Measurements from ENCODE around the gene ITPRIPL2.

ITPRIPL2 gene

DNA sequence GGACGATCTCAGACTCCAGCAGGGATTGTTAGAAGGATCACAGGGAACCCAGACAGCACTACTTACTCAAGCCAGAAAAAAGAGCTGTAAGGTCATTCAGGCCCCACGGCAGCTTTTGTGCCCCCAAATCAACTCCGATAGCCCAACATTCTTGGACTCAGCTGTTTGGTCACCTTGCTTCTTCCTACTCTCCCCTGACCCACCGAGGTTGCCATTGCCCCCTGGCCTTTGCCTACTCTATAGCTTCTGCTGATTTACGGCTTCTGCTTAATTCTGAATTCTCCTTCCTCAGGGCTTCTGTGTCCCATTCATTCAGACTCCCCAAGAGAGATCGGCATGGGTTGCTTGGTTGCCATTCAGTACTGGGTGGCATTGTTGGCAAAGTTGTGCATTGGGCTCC is 8.6 kb upstream of the ITPRIPL2 start:
- H3K4me3 ChIP-seq (ENCODE audit: low read depth, low read length), result no peak overlapping the region
- no peak for DNase-seq (ENCODE audit: low read depth, low spot score)
- TF ChIP-seq, protein P1, sequence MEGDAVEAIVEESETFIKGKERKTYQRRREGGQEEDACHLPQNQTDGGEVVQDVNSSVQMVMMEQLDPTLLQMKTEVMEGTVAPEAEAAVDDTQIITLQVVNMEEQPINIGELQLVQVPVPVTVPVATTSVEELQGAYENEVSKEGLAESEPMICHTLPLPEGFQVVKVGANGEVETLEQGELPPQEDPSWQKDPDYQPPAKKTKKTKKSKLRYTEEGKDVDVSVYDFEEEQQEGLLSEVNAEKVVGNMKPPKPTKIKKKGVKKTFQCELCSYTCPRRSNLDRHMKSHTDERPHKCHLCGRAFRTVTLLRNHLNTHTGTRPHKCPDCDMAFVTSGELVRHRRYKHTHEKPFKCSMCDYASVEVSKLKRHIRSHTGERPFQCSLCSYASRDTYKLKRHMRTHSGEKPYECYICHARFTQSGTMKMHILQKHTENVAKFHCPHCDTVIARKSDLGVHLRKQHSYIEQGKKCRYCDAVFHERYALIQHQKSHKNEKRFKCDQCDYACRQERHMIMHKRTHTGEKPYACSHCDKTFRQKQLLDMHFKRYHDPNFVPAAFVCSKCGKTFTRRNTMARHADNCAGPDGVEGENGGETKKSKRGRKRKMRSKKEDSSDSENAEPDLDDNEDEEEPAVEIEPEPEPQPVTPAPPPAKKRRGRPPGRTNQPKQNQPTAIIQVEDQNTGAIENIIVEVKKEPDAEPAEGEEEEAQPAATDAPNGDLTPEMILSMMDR (IDR thresholded peaks at IDR 0.05; ENCODE audit: low read depth, low read length), result no peak
- in situ Hi-C loops (cut with HindIII; ENCODE audit: low sequenced_read_pairs), result no loop called here

DNA sequence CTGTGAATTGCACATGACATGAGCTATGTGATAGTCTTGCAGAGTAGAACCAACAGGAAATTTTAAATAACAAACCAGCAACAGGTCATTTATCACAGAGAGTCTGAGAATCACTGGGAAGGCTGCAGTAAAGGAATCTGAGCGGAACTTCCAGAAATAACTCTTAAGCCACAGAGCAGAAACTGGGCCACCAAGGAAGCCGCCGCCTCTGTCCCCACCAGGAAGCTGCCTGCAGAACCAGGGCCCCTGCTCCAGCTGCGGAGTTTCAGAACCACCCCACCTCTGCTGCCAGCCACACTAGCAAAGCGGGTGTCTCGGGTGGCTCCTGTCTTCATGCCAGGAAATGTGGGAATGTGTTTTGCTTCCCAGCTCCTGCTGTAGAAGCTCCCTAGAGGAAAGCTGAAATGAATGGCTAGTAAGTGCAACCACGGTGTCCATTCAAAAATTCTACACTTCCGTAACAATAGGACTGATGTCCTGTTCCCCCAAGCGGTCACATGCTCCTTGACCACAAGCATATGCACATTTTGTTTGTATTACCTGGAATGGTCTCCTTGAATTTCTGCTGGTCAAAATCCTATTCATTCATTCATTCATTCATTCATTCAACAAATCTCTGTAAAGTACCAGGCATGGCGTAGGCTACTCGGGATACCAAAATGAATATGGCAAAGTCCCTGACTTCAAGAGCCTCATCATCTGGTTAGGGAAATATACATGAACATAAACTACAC is 7.7 kb upstream of the ITPRIPL2 start:
- in situ Hi-C loops (cut with HindIII; ENCODE audit: low sequenced_read_pairs), result no loop called here
- H3K4me3 ChIP-seq (ENCODE audit: low read depth, low read length), result no peak overlapping the region
- TF ChIP-seq, protein P1 (IDR thresholded peaks at IDR 0.05; ENCODE audit: low read depth, low read length), result no peak
- DNase-seq (ENCODE audit: low read depth, low spot score), result no peak

DNA sequence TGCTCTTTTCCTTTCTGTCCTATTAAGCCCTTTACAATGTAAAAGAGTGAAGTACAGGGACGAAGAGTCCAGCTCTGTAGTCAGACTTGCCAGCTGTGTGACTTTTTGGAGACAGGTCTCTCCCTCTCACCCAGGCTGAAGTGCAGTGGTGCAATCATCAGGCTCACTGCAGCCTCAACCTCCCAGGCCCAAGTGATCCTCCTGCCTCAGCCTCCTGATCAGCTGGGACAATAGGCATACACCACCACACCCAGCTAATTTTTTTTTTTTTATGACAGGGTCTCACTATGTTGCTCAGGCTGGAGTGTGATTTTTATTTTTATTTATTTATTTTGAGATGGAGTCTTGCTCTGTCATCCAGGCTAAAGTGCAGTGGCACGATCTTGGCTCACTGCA is 7.1 kb upstream of the ITPRIPL2 start:
- no peak overlapping the region for H3K4me3 ChIP-seq (ENCODE audit: low read depth, low read length)
- TF ChIP-seq, protein P1 (IDR thresholded peaks at IDR 0.05; ENCODE audit: low read depth, low read length), result no peak
- DNase-seq (ENCODE audit: low read depth, low spot score), result no peak
- in situ Hi-C loops (cut with HindIII; ENCODE audit: low sequenced_read_pairs), result no loop called here

DNA sequence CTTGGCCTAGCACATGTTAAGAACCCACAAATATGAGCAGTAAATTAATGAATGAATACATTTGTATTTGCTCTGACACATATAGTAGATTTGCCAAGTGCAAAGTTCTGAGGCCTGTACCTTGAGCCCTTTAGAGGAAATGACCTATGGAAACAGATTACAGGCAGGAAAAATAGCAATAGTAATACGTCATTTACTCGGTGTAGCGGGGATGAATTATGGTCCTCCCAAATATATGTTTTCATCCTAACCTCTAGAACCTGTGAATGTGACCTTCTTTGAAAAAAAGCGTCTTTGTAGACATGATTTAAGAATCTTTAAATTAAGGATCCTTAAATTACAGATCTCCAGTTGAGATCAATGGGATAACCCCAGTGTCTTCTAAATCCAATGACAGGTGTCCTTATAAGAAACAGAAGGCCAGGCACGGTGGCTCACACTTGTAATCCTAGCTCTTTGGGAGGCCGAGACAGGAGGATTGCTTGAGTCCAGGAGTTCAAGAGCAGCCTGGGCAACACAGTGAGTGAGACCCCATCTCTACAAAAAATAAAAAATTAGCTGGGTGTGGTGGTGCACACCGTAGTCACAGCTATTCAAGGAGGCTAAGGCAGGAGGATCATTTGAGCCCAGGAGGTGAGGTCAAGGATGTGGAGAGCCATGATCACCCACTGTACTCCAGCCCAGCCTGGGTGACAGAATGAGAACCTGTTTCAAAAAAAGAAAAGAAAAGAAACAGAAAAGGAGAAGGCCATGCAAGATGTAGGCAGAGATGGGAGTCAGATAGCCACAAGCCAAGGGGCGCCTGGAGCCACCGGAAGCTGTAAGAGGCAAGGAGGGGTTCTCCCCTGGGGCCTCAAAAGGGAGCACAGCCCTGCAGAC is 5.1 kb upstream of the ITPRIPL2 start:
- H3K4me3 ChIP-seq (ENCODE audit: low read depth, low read length), result no peak overlapping the region
- TF ChIP-seq, protein P1 (IDR thresholded peaks at IDR 0.05; ENCODE audit: low read depth, low read length), result no peak
- in situ Hi-C loops (cut with HindIII; ENCODE audit: low sequenced_read_pairs), result no loop called here
- no peak for DNase-seq (ENCODE audit: low read depth, low spot score)

DNA sequence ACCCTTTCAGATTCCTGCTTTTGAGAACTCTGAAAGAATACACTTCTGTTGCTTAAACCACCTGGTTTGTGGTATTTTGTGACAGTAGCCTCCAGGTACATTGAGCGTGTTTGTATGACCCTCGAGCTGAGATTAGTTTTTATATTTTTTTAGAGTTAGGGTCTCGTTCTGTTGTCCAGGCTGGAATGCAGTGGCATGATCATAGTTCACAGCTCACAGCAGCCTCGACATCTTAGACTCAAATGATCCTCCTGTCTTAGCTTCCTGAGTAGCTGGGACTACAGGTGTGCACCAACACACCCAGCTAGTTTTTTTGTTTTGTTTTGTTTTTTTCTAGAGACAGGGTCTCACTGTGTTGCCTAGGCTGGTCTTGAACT is 4.5 kb upstream of the ITPRIPL2 start:
- TF ChIP-seq, protein P1 (IDR thresholded peaks at IDR 0.05; ENCODE audit: low read depth, low read length), result no peak
- H3K4me3 ChIP-seq (ENCODE audit: low read depth, low read length), result no peak overlapping the region
- no peak for DNase-seq (ENCODE audit: low read depth, low spot score)
- in situ Hi-C loops (cut with HindIII; ENCODE audit: low sequenced_read_pairs), result no loop called here

DNA sequence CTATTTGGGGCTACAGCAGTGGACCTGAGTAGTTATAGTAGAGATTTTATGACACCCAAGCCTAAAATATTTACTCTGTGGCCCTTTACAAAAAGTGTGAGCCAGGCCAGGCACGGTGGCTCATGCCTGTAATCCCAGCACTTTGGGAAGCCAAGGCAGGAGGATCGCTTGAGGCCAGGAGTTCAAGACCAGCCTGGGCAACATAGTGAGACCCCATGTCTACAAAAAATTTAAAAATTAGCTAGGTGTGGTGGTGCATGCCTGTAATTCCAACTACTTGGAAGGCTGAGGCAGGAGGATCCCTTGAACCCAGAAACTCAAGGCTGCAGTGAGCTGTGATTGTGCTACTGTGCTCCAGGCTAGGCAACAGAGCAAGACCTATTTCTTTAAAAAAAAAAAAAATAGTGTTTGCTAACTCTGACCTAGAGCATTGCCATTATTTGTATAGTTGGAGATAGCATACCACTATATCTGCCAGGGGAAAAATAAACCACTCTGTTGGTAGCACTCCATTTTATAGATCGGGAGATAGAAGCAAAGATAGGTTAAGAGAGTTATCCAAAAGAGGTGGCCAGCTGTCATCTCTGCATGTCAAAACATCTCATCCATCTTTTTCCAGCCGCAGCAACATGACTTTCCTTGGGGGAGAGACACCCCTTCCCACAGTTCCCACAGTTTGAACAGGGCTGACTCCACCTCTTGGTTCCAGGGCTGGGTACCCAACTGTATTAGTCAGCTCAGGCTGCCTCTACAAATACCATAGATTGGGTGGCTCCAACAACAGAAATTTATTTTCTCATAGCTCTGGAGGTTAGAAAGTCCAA is 3.0 kb upstream of the ITPRIPL2 start:
- TF ChIP-seq, protein P1 (IDR thresholded peaks at IDR 0.05; ENCODE audit: low read depth, low read length), result no peak
- H3K4me3 ChIP-seq (ENCODE audit: low read depth, low read length), result no peak overlapping the region
- in situ Hi-C loops (cut with HindIII; ENCODE audit: low sequenced_read_pairs), result no loop called here
- no peak for DNase-seq (ENCODE audit: low read depth, low spot score)
